ENCODE results near the gene HSFX4.

DNA sequence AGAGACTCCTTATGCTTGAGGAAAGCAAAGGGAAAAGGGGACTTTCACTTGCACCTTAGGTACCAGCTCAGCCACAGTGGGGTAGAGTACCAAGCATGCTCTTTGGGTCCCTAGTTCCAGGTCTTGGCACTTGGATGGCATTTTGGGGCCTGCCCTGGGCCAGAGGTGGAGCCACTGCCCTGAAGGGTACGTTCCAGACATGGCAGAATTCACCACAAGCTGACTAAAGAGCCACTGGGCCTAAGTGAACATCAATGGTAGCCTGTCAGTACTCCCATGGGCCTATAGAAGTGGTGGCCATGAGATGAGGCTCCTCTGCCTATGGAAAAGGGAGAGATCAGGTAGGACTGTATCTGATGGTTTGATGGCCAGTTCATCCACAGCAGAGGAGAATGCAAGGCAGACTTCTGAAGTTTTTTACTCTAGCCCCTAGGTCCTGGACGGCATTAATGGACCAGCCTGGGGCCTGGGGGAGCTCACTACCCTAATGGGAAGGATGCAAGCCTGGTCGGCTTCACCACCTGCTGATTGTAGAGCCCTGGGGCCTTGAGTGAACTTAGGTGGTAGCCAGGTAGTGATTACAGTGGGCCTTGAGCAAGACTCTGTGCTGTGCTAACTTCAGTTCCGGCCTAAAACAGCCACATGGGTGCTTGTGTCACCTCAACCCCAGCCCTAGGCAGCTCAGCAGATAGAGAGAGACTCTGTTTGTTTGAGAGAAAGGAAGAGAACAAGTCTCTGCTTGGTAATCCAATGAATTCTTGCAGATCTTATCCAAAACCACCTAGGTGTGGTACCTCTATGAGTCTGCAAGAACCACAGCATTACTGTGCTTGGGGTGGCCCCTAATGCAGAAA lies 19.8 kb upstream of the HSFX4 start:
- TF ChIP-seq, protein P1, sequence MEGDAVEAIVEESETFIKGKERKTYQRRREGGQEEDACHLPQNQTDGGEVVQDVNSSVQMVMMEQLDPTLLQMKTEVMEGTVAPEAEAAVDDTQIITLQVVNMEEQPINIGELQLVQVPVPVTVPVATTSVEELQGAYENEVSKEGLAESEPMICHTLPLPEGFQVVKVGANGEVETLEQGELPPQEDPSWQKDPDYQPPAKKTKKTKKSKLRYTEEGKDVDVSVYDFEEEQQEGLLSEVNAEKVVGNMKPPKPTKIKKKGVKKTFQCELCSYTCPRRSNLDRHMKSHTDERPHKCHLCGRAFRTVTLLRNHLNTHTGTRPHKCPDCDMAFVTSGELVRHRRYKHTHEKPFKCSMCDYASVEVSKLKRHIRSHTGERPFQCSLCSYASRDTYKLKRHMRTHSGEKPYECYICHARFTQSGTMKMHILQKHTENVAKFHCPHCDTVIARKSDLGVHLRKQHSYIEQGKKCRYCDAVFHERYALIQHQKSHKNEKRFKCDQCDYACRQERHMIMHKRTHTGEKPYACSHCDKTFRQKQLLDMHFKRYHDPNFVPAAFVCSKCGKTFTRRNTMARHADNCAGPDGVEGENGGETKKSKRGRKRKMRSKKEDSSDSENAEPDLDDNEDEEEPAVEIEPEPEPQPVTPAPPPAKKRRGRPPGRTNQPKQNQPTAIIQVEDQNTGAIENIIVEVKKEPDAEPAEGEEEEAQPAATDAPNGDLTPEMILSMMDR (IDR thresholded peaks at IDR 0.05), result no peak
- no peak for TF ChIP-seq POLR2AphosphoS5 (IDR thresholded peaks at IDR 0.05)
